ENCODE results near the gene TCERG1L.

TCERG1L gene

DNA sequence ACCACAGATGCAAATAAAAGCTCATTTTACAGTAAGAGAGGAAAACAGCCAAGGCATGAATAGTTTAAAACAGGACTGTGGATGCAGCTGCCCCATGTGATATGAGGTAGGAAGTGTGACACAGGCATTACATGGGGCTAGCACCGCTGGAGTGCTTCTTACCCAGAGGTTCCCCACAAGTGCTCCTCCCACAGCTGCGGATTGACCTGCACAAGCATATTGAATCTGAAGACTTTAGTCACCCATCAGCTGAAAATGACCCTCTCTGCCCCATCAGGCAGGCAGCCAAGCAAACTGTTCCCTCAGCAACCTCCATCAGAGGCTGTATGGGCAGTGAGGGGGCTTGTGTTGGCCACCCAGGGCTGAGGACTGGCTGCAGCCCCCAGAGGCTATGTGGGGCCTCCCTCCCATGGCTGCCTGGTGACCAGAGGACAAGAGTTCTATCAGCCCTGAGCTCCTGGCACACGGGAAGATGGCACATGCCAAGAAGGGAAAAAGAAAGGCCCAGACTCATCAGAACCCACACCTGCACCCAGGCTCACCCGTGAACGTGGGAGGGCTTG lies 98.7 kb downstream of the TCERG1L start:
- Histone ChIP-seq H3K27me3 (ENCODE audit: control insufficient read depth, insufficient read depth, low read length) (no peaks in the 10 kb centered on the region), H3K9me3 (ENCODE audit: control insufficient read depth, insufficient read depth, low read length) (no peaks in the 10 kb centered on the region), H3K36me3 (ENCODE audit: control insufficient read depth, insufficient read depth, low read length) (no peaks in the 10 kb centered on the region), H3K4me1 (ENCODE audit: control insufficient read depth, insufficient read depth, low read length) (no peaks in the 10 kb centered on the region), H3K9ac (ENCODE audit: low read depth, low read length) (no peak overlapping the region), H3K4me3 (ENCODE audit: low read depth, low read length) (no peak overlapping the region), H3K27ac (ENCODE audit: low read depth, low read length) (no peak overlapping the region)

- no peak overlapping the region for H3K27ac ChIP-seq (ENCODE audit: low read depth, low read length)
- no peaks in the 10 kb centered on the region for H3K27me3 ChIP-seq (ENCODE audit: control insufficient read depth, insufficient read depth, low read length)
- no peaks in the 10 kb centered on the region for H3K9me3 ChIP-seq (ENCODE audit: control insufficient read depth, insufficient read depth, low read length)
- H3K4me1 ChIP-seq (ENCODE audit: control insufficient read depth, insufficient read depth, low read length) = no peaks in the 10 kb centered on the region
- no peak overlapping the region for H3K9ac ChIP-seq (ENCODE audit: low read depth, low read length)
- H3K36me3 ChIP-seq (ENCODE audit: control insufficient read depth, insufficient read depth, low read length) = no peaks in the 10 kb centered on the region
- no peak overlapping the region for H3K4me3 ChIP-seq (ENCODE audit: low read depth, low read length)
Observed at GRCh38 chr10:131211965-131212619, 99.4 kb downstream of the TCERG1L start.

DNA sequence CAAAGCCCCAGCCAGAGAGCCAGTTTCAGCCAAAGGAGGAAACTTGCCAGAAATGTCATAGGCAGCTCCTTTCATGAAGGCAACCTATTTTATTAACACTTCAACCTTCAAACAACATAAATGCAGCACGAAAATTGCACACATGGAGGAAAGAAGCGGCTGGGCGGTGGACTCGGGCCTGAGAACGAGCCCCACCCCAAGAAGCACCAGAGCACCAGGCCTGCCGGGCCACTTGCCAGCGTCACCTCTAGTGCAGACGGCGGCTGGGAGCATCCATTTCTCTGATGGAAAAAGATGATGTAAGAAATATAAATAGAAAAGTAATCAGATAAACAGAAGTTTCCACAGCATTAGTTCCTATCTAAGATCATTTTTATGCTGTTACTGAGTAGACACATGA lies 100.0 kb downstream of the TCERG1L start:
- no peak overlapping the region for H3K4me3 ChIP-seq (ENCODE audit: low read depth, low read length)
- no peaks in the 10 kb centered on the region for H3K9me3 ChIP-seq (ENCODE audit: control insufficient read depth, insufficient read depth, low read length)
- H3K27ac ChIP-seq (ENCODE audit: low read depth, low read length) = no peak overlapping the region
- H3K9ac ChIP-seq (ENCODE audit: low read depth, low read length) = no peak overlapping the region
- no peaks in the 10 kb centered on the region for H3K36me3 ChIP-seq (ENCODE audit: control insufficient read depth, insufficient read depth, low read length)
- H3K4me1 ChIP-seq (ENCODE audit: control insufficient read depth, insufficient read depth, low read length) = no peaks in the 10 kb centered on the region
- H3K27me3 ChIP-seq (ENCODE audit: control insufficient read depth, insufficient read depth, low read length) = no peaks in the 10 kb centered on the region

DNA sequence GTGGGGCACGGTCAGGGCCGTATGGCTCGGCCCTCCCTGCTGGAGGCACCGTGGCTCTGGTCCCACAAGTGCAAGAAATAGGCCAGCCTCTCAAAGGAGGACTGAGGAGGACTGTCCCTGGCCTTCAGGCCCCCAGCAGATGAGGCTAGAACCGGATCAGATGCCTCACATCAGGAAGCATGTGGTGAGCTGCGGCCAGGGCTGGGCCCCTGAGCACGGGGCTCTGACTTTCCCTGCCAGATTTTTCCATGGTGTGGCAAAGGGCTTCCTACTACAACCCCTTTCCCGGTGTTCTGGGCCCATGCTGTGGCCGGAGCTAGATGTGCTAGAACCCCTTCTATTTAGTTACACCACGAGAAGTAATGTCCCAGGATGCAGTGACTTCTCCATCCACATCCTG lies 100.4 kb downstream of the TCERG1L start:
- H3K4me1 ChIP-seq (ENCODE audit: control insufficient read depth, insufficient read depth, low read length) = no peaks in the 10 kb centered on the region
- no peaks in the 10 kb centered on the region for H3K27me3 ChIP-seq (ENCODE audit: control insufficient read depth, insufficient read depth, low read length)

GRCh38 chr10:131210181-131210580 lies 101.3 kb downstream of the TCERG1L start:
- H3K27ac ChIP-seq (ENCODE audit: low read depth, low read length) = no peak overlapping the region
- no peaks in the 10 kb centered on the region for H3K27me3 ChIP-seq (ENCODE audit: control insufficient read depth, insufficient read depth, low read length)
- no peaks in the 10 kb centered on the region for H3K4me1 ChIP-seq (ENCODE audit: control insufficient read depth, insufficient read depth, low read length)
- no peak overlapping the region for H3K9ac ChIP-seq (ENCODE audit: low read depth, low read length)
- no peaks in the 10 kb centered on the region for H3K36me3 ChIP-seq (ENCODE audit: control insufficient read depth, insufficient read depth, low read length)
- no peak overlapping the region for H3K4me3 ChIP-seq (ENCODE audit: low read depth, low read length)
- H3K9me3 ChIP-seq (ENCODE audit: control insufficient read depth, insufficient read depth, low read length) = no peaks in the 10 kb centered on the region

More for the DNA sequence above, 100.4 kb downstream of the TCERG1L start:
- H3K36me3 ChIP-seq (ENCODE audit: control insufficient read depth, insufficient read depth, low read length) = no peaks in the 10 kb centered on the region
- H3K4me3 ChIP-seq (ENCODE audit: low read depth, low read length) = no peak overlapping the region
- no peaks in the 10 kb centered on the region for H3K9me3 ChIP-seq (ENCODE audit: control insufficient read depth, insufficient read depth, low read length)
- H3K27ac ChIP-seq (ENCODE audit: low read depth, low read length) = no peak overlapping the region
- no peak overlapping the region for H3K9ac ChIP-seq (ENCODE audit: low read depth, low read length)

DNA sequence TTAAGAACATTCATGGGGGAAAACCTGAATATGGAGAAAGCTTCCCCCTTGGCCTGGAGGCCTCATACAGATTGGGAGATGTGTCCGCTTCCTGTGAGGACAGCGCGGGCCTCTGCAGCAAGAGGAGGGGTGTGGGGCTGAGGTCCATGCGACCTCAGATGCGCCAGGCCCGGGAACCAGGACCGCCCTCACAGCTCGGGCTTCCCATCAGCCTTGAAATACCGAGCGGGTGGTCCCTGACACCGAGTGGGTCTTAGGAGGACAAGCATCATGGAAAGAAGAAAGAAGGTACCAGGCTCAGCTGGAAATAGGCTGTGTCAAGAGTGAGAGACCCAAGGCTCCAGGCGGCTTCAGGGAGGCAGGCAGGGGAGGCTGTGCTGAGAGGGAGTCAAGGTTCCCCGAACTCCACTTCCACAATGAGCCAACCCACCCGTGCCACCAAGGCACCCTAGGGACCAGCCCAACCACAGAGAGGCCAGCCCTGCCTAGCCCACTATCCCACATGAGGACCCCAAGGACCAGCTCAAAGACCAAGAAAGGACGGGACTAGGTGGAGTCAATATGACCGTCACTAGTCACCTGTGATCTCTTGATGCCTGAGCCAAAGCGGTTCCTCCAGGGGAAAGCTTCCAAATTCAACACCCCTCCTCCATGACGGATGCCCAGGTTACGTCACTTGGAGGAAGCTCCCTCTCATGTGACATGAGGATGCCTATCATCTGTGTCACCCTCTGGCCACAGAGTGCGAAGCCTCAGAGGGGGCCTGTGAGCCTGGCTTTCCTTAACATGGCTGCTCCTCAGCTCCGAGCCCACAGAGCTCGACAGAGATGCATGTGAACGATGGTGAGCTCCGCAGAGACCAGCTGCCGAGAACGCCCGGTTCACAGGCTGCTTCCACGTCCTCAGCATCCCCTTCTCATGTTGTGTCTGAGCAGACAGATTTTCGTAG lies 103.7 kb downstream of the TCERG1L start:
- H3K27me3 ChIP-seq (ENCODE audit: control insufficient read depth, insufficient read depth, low read length) = no peaks in the 10 kb centered on the region
- H3K27ac ChIP-seq (ENCODE audit: low read depth, low read length) = no peak overlapping the region
- H3K9ac ChIP-seq (ENCODE audit: low read depth, low read length) = no peak overlapping the region
- H3K4me3 ChIP-seq (ENCODE audit: low read depth, low read length) = no peak overlapping the region
- H3K4me1 ChIP-seq (ENCODE audit: control insufficient read depth, insufficient read depth, low read length) = no peaks in the 10 kb centered on the region
- H3K36me3 ChIP-seq (ENCODE audit: control insufficient read depth, insufficient read depth, low read length) = no peaks in the 10 kb centered on the region
- H3K9me3 ChIP-seq (ENCODE audit: control insufficient read depth, insufficient read depth, low read length) = no peaks in the 10 kb centered on the region

DNA sequence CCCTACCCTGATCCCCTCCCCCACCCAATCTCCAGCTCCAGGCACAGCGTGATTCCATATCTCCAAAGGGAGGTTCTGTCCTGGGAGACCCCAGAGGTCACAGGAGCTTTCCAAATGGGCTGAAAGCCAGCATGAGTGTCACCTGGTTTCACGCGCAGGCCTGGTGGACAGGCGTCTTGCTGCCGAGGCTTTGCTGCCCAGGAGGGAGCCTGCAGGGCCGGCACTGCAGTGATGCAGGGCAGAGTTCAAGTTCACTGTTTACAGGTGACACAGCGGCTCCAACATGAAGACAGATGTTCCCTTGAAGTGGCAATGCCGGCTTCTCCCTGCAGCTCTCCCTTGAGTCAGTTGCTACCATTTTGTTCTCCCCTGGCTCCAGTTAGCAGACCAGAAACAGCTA lies 104.3 kb downstream of the TCERG1L start:
- no peaks in the 10 kb centered on the region for H3K36me3 ChIP-seq (ENCODE audit: control insufficient read depth, insufficient read depth, low read length)
- no peaks in the 10 kb centered on the region for H3K27me3 ChIP-seq (ENCODE audit: control insufficient read depth, insufficient read depth, low read length)
- no peaks in the 10 kb centered on the region for H3K9me3 ChIP-seq (ENCODE audit: control insufficient read depth, insufficient read depth, low read length)
- H3K9ac ChIP-seq (ENCODE audit: low read depth, low read length) = no peak overlapping the region
- no peaks in the 10 kb centered on the region for H3K4me1 ChIP-seq (ENCODE audit: control insufficient read depth, insufficient read depth, low read length)
- H3K4me3 ChIP-seq (ENCODE audit: low read depth, low read length) = no peak overlapping the region
- H3K27ac ChIP-seq (ENCODE audit: low read depth, low read length) = no peak overlapping the region

DNA sequence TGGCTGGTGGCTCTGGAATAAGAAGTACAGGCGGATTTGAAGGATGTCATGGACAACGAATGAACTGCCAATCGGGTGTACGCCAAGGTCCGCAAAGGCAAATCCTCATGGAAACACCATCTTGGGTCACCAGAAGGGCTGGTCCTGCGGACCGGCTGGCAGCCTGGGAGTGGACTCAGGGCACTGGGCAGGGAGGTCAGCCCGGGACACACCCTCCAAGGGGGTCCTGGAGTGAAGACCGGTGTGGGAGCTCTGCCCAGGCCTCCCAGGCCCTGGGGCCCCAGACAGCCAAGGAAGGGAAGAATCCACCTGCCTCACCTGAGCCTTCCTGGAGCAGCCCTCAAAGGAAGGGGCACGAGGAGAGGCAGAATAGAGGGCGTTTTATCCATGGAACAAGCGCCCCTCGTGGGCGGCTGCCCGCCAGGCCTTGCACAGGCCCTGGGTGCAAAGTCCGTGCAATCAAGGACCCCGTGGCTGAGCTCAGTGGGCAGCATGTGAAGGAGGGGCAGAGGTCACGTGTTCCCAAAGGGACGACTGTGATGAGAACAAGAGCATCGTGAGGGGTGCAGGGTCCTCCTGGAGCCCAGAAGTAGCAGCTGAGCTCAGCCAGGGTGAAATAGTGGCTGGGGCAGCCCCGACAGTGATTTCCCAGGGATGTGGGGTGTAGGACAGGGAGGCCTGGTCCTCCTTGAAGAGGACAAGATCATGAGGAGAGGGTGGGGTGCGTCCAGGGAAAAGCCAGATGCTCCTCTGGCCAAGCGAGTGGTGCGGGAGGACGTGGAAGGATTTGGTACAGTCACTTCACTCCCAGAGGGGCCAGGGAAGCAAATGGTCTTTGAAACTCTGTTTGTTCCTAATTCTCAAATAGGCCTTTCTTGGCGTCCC lies 105.2 kb downstream of the TCERG1L start:
- no peak overlapping the region for H3K27ac ChIP-seq (ENCODE audit: low read depth, low read length)

GRCh38 chr10:131205556-131205955 lies 106.0 kb downstream of the TCERG1L start:
- no peak overlapping the region for H3K4me3 ChIP-seq (ENCODE audit: low read depth, low read length)
- H3K27me3 ChIP-seq (ENCODE audit: control insufficient read depth, insufficient read depth, low read length) = no peaks in the 10 kb centered on the region
- H3K4me1 ChIP-seq (ENCODE audit: control insufficient read depth, insufficient read depth, low read length) = no peaks in the 10 kb centered on the region
- H3K9me3 ChIP-seq (ENCODE audit: control insufficient read depth, insufficient read depth, low read length) = no peaks in the 10 kb centered on the region
- H3K36me3 ChIP-seq (ENCODE audit: control insufficient read depth, insufficient read depth, low read length) = no peaks in the 10 kb centered on the region
- H3K9ac ChIP-seq (ENCODE audit: low read depth, low read length) = no peak overlapping the region
- H3K27ac ChIP-seq (ENCODE audit: low read depth, low read length) = no peak overlapping the region

More for the DNA sequence above, 105.2 kb downstream of the TCERG1L start:
- H3K27me3 ChIP-seq (ENCODE audit: control insufficient read depth, insufficient read depth, low read length) = no peaks in the 10 kb centered on the region
- no peaks in the 10 kb centered on the region for H3K36me3 ChIP-seq (ENCODE audit: control insufficient read depth, insufficient read depth, low read length)
- H3K4me1 ChIP-seq (ENCODE audit: control insufficient read depth, insufficient read depth, low read length) = no peaks in the 10 kb centered on the region
- no peak overlapping the region for H3K9ac ChIP-seq (ENCODE audit: low read depth, low read length)
- no peak overlapping the region for H3K4me3 ChIP-seq (ENCODE audit: low read depth, low read length)
- H3K9me3 ChIP-seq (ENCODE audit: control insufficient read depth, insufficient read depth, low read length) = no peaks in the 10 kb centered on the region

DNA sequence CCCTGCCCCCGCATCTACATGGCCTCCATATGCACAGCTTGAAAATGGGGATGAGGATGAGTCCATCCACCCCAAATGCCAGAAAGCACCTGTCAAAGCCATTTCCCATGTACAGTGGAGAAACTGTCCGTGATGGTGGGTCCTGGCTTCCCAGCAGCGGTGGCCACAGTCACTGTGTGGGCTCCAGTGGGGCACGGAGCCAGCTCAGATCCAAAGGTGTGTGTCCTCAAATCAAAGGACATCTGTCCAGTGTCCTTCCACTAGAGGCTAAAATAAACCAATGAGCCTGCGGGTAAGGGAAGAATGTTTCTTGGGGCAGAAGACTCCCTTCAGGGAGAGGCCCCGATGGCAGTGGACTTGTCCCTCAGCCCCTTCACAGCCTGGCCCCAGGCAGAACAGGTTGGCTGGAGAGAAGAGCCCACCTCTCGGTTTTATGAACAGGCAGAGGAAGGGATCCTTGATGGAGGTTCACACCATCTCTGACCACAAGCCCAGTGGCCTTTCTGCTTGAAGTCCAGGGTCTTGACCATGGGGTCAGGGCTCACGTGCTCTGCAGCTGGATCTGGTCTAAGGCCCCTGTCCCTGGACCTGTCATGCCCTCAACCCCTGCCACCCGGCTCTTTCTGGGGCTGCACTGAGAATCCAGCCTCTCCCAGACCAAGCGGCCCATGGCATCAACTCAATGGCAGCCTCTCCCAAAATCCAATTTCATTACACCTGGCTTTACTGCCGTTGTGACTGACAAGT lies 106.9 kb downstream of the TCERG1L start:
- Histone ChIP-seq H3K4me1 (ENCODE audit: control insufficient read depth, insufficient read depth, low read length) (no peaks in the 10 kb centered on the region; the same call in 1 of the 2 replicates), H3K27me3 (ENCODE audit: control insufficient read depth, insufficient read depth, low read length) (no peaks in the 10 kb centered on the region), H3K27ac (ENCODE audit: low read depth, low read length) (no peak overlapping the region), H3K9me3 (ENCODE audit: control insufficient read depth, insufficient read depth, low read length) (no peaks in the 10 kb centered on the region), H3K36me3 (ENCODE audit: control insufficient read depth, insufficient read depth, low read length) (no peaks in the 10 kb centered on the region), H3K9ac (ENCODE audit: low read depth, low read length) (no peak overlapping the region), H3K4me3 (ENCODE audit: low read depth, low read length) (no peak overlapping the region)
